Activated CD8-positive, alpha-beta memory T cell treated with anti-CD3 and anti-CD28 coated beads for 4 hours (primary cell): Measurements from ENCODE around the gene GRK3.

ENCODE experiments used
- DNase-seq, 2 donors: peaks; one replicate each; pipeline ENCODE4 v3.0.0-alpha.2; 2020; ENCODE audit warnings: low read depth in 2 of 2

The GRK3 gene

GRCh38 chr22:25663654-25664053 lies 99.2 kb downstream of the GRK3 start:
- no peak for DNase-seq

GRCh38 chr22:25666308-25666707 lies 101.8 kb downstream of the GRK3 start:
- DNase-seq: no peak

GRCh38 chr22:25668437-25668836 lies 104.0 kb downstream of the GRK3 start:
- no peak for DNase-seq

- DNase-seq: no peak
These were observed 105.0 kb downstream of the GRK3 start for GRCh38 chr22:25669253-25670069.

- DNase-seq: no peak
These were observed 105.6 kb downstream of the GRK3 start for GRCh38 chr22:25670070-25670461.

GRCh38 chr22:25672289-25673084 lies 108.0 kb downstream of the GRK3 start:
- no peak for DNase-seq

GRCh38 chr22:25673713-25674112 lies 109.2 kb downstream of the GRK3 start:
- DNase-seq: no peak

- DNase-seq: no peak
These were observed 113.2 kb downstream of the GRK3 start for GRCh38 chr22:25677631-25678030.

- no peak for DNase-seq
These were observed 115.6 kb downstream of the GRK3 start for GRCh38 chr22:25680051-25680450.

- DNase-seq: no peak
These were observed 116.5 kb downstream of the GRK3 start for GRCh38 chr22:25680956-25681355.

GRCh38 chr22:25682109-25682508 lies 117.6 kb downstream of the GRK3 start:
- DNase-seq: no peak

GRCh38 chr22:25688627-25689026 lies 124.2 kb downstream of the GRK3 start:
- no peak for DNase-seq

- no peak for DNase-seq
These were observed 125.2 kb downstream of the GRK3 start for GRCh38 chr22:25689631-25690030.

GRCh38 chr22:25690798-25691197 lies 126.3 kb downstream of the GRK3 start:
- DNase-seq: no peak

- DNase-seq: no peak
These were observed 128.2 kb downstream of the GRK3 start for GRCh38 chr22:25692397-25693267.

GRCh38 chr22:25693268-25693565 lies 128.7 kb downstream of the GRK3 start:
- DNase-seq: no peak

- DNase-seq: no peak
These were observed 129.9 kb downstream of the GRK3 start for GRCh38 chr22:25694196-25694907.

- no peak for DNase-seq
These were observed 130.7 kb downstream of the GRK3 start for GRCh38 chr22:25695146-25695545.

GRCh38 chr22:25696763-25697162 lies 132.3 kb downstream of the GRK3 start:
- DNase-seq: no peak

- DNase-seq: no peak
These were observed 132.7 kb downstream of the GRK3 start for GRCh38 chr22:25697181-25697664.

GRCh38 chr22:25697978-25698377 lies 133.5 kb downstream of the GRK3 start:
- no peak for DNase-seq
